H9 (cell line): ENCODE results near the gene GXYLT2. TPM values are rescaled to one million over a fixed set of nuclear protein-coding genes. Genes with fewer than 3 reads are reported as not detected.

Source experiments
- DNase-seq: peaks from one replicate; pipeline ENCODE4 v3.0.0-alpha.2; 2017
- H2AFZ ChIP-seq: one replicate; pipeline ENCODE4 v1.6.1; 2013; ENCODE audit warnings: mild to moderate bottlenecking, low read length, control low read depth, moderate library complexity
- H2AK5ac ChIP-seq: 2 replicates; pipeline ENCODE4 v1.6.1; 2013; ENCODE audit warnings: low read length, control low read depth, mixed read lengths; ENCODE audit not compliant: insufficient read length
- H2BK120ac ChIP-seq: one replicate; pipeline ENCODE4 v1.6.1; 2013; ENCODE audit warnings: low read depth, mild to moderate bottlenecking, low read length, control low read depth, inconsistent platforms; ENCODE audit not compliant: poor library complexity, severe bottlenecking
- H2BK12ac ChIP-seq: 2 replicates; pipeline ENCODE4 v1.6.1; 2013; ENCODE audit warnings: low read length, control low read depth, mixed read lengths, low read depth; ENCODE audit not compliant: insufficient read length
- H2BK15ac ChIP-seq: 2 replicates; pipeline ENCODE4 v1.6.1; 2013; ENCODE audit warnings: low read depth, low read length, control low read depth
- H2BK20ac ChIP-seq: one replicate; pipeline ENCODE4 v1.6.1; 2013; ENCODE audit warnings: low read depth, mild to moderate bottlenecking, low read length, control low read depth, inconsistent platforms; ENCODE audit not compliant: poor library complexity, severe bottlenecking
- H2BK5ac ChIP-seq: 2 replicates; pipeline ENCODE4 v1.6.1; 2013; ENCODE audit warnings: low read length, control low read depth, mixed read lengths; ENCODE audit not compliant: insufficient read length
- H3K14ac ChIP-seq: 2 replicates; pipeline ENCODE4 v1.6.1; 2013; ENCODE audit warnings: low read length, control low read depth; ENCODE audit not compliant: insufficient read depth
- H3K18ac ChIP-seq: 2 replicates; pipeline ENCODE4 v1.6.1; 2013; ENCODE audit warnings: low read depth, mild to moderate bottlenecking, mixed read lengths, low read length, control low read depth; ENCODE audit not compliant: insufficient read length
- H3K23ac ChIP-seq: 2 replicates; pipeline ENCODE4 v1.6.1; 2013; ENCODE audit warnings: low read length, control low read depth, mixed read lengths, low read depth; ENCODE audit not compliant: insufficient read length
- H3K23me2 ChIP-seq: 2 replicates; pipeline ENCODE4 v1.6.1; 2013; ENCODE audit warnings: low read depth, mild to moderate bottlenecking, mixed read lengths, low read length, control low read depth; ENCODE audit not compliant: insufficient read length, poor library complexity, severe bottlenecking
- H3K27ac ChIP-seq: 2 replicates; pipeline ENCODE4 v1.5.1; 2013; ENCODE audit warnings: low read length, control low read depth, mixed read lengths, low read depth; ENCODE audit not compliant: insufficient read length
- H3K27me3 ChIP-seq: 2 replicates; pipeline ENCODE4 v1.6.1; 2013; ENCODE audit warnings: low read length, control low read depth, inconsistent platforms; ENCODE audit not compliant: insufficient read depth
- H3K4ac ChIP-seq: 2 replicates; pipeline ENCODE4 v1.6.1; 2013; ENCODE audit warnings: low read depth, mild to moderate bottlenecking, control low read depth, inconsistent platforms, low read length, moderate library complexity
- H3K4me1 ChIP-seq: 2 replicates; pipeline ENCODE4 v1.6.1; 2013; ENCODE audit warnings: low read length, control low read depth, inconsistent platforms; ENCODE audit not compliant: insufficient read depth
- H3K4me2 ChIP-seq: 2 replicates; pipeline ENCODE4 v1.6.1; 2013; ENCODE audit warnings: low read length, control low read depth, mixed read lengths; ENCODE audit not compliant: insufficient read length, insufficient read depth
- H3K56ac ChIP-seq: 2 replicates; pipeline ENCODE4 v1.6.1; 2013; ENCODE audit warnings: low read depth, mild to moderate bottlenecking, mixed read lengths, low read length, control low read depth; ENCODE audit not compliant: insufficient read length
- H3K79me1 ChIP-seq: 2 replicates; pipeline ENCODE4 v1.6.1; 2013; ENCODE audit warnings: low read depth, mild to moderate bottlenecking, moderate library complexity, low read length, control low read depth, inconsistent platforms; ENCODE audit not compliant: insufficient read depth, poor library complexity, severe bottlenecking
- H3K79me2 ChIP-seq: 2 replicates; pipeline ENCODE4 v1.6.1; 2013; ENCODE audit warnings: low read length, control low read depth, inconsistent platforms; ENCODE audit not compliant: insufficient read depth
- H3K9ac ChIP-seq: 2 replicates; pipeline ENCODE4 v1.6.1; 2013; ENCODE audit warnings: low read length, control low read depth, mixed read lengths; ENCODE audit not compliant: insufficient read length; ENCODE audit errors: extremely low read depth
- H3K9me3 ChIP-seq: one replicate; pipeline ENCODE4 v1.6.1; 2013; ENCODE audit warnings: low read depth, low read length, inconsistent platforms; ENCODE audit not compliant: control insufficient read depth
- H3T11ph ChIP-seq: one replicate; pipeline ENCODE4 v1.6.1; 2013; ENCODE audit warnings: mild to moderate bottlenecking, low read length, control low read depth, inconsistent platforms
- H4K20me1 ChIP-seq: one replicate; pipeline ENCODE4 v1.6.1; 2013; ENCODE audit not compliant: control insufficient read depth, insufficient read length, insufficient read depth
- H4K5ac ChIP-seq: 2 replicates; pipeline ENCODE4 v1.6.1; 2013; ENCODE audit warnings: low read depth, mild to moderate bottlenecking, mixed read lengths, low read length, control low read depth; ENCODE audit not compliant: insufficient read length
- H4K8ac ChIP-seq: replicated peaks from 2 replicates; pipeline ENCODE4 v1.6.1; 2013; ENCODE audit warnings: low read length, control low read depth, mixed read lengths, low read depth; ENCODE audit not compliant: insufficient read length
- H4K91ac ChIP-seq: 2 replicates; pipeline ENCODE4 v1.6.1; 2013; ENCODE audit warnings: low read depth, mild to moderate bottlenecking, moderate library complexity, mixed read lengths, low read length, control low read depth; ENCODE audit not compliant: insufficient read length
- H3K27ac Mint-ChIP-seq, 3 experiments: 2 replicates in 2 of 3; 3 replicates in 1 of 3; pipeline ENCODE4 v1.8.0; 2020 to 2021; ENCODE audit warnings: mixed read lengths in 3 of 3, mild to moderate bottlenecking in 1 of 3, moderate library complexity in 1 of 3
- H3K27me3 Mint-ChIP-seq: 2 replicates; pipeline ENCODE4 v1.8.0; 2021; ENCODE audit warnings: low read depth, mild to moderate bottlenecking, moderate library complexity, mixed read lengths
- H3K36me3 Mint-ChIP-seq, 3 experiments: 2 replicates in 2 of 3; 3 replicates in 1 of 3; pipeline ENCODE4 v1.8.0; 2020 to 2021; ENCODE audit warnings: low read depth in 3 of 3, mixed read lengths in 3 of 3; ENCODE audit not compliant: insufficient read depth in 1 of 3
- H3K4me1 Mint-ChIP-seq, 2 experiments: 2 replicates each; pipeline ENCODE4 v1.8.0; 2020; ENCODE audit warnings: mixed read lengths in 2 of 2
- H3K4me3 Mint-ChIP-seq, 2 experiments: 2 replicates in 1 of 2; 3 replicates in 1 of 2; pipeline ENCODE4 v1.8.0; 2020 to 2021; ENCODE audit warnings: mild to moderate bottlenecking in 2 of 2, mixed read lengths in 2 of 2, moderate library complexity in 1 of 2
- H3K9me3 Mint-ChIP-seq, 2 experiments: 2 replicates in 1 of 2; 3 replicates in 1 of 2; pipeline ENCODE4 v1.8.0; 2020; ENCODE audit warnings: mild to moderate bottlenecking in 2 of 2, mixed read lengths in 2 of 2, moderate library complexity in 1 of 2
- WGBS: extraction: QIAGEN DNeasy Blood & Tissue Kit; methylation state at CpG from one replicate; pipeline ENCODE4 v1.1.7; 2013; ENCODE audit warnings: missing lambda C conversion rate, low lambda C conversion rate, mixed read lengths; ENCODE audit not compliant: insufficient read length; ENCODE audit errors: extremely low coverage; 5-methylcytosine and 5-hydroxymethylcytosine counted together
- total RNA-seq: library from RNA; stranded (reverse); gene quantifications from 2 replicates; pipeline ENCODE4 v1.2.1, GENCODE V29; 2021
- TF ChIP-seq, protein P1 (sequence below): fragments of 200-600 bp; sonication (generic); conservative IDR thresholded peaks from 3 replicates; pipeline ENCODE4 v1.8.0; 2021; ENCODE audit warnings: antibody characterized with exemption, mild to moderate bottlenecking

The GXYLT2 gene
- total RNA-seq, 1 experiment from 2014 or later, result 2.0 TPM

DNA sequence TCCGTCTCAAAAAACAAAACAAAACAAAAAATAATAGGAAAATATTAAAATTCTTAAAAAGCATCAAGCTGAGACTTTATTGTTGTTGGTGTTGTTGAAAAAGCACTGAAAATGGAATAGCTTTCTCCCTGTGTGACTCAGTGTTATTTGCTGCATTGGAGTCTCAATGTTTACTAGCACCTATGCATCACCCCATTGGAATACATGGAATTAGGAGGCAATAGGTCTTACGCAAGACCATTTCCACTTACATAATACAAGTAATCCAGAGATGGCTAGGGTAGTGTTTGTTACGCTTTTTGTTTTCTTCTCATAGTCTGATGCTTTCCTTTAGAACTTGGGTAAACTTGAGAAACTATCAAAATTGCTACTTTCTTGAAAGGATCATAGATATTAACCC, 15.2 kb downstream of the GXYLT2 start:
- Mint-ChIP-seq H3K36me3 (no peaks in the 10 kb centered on the region), H3K4me1 (peaks cover 0 to 6% of the 10 kb centered on the region in 2 experiments; a peak in 2 of 4 replicates), H3K27me3 (no peaks in the 10 kb centered on the region; the same call in 1 of the 2 replicates), H3K27ac (no peak overlapping the region), H3K9me3 (no peaks in the 10 kb centered on the region), H3K4me3 (no peak overlapping the region)
- Histone ChIP-seq H3K23me2 (no peaks in the 10 kb centered on the region), H3K18ac (no peak overlapping the region), H2AFZ (no peak overlapping the region), H3K9ac (no peak overlapping the region), H2AK5ac (no peak overlapping the region), H4K91ac (no peak overlapping the region), H3K79me2 (no peaks in the 10 kb centered on the region), H3K79me1 (no peaks in the 10 kb centered on the region), H2BK120ac (no peak overlapping the region), H3K23ac (no peak overlapping the region), H3K4me1 (no peaks in the 10 kb centered on the region), H3K27ac (no peak overlapping the region), H2BK20ac (no peak overlapping the region), H2BK15ac (no peak overlapping the region), H2BK12ac (no peak overlapping the region), H4K8ac (no peak overlapping the region), H4K20me1 (no peaks in the 10 kb centered on the region), H3K9me3 (no peaks in the 10 kb centered on the region), H3K4ac (no peak overlapping the region), H3K56ac (no peak overlapping the region), H3K27me3 (no peaks in the 10 kb centered on the region), H3K4me2 (no peak overlapping the region), H3K14ac (no peak overlapping the region), H2BK5ac (no peak overlapping the region), H4K5ac (no peak overlapping the region), H3T11ph (no peak overlapping the region)
- no CpG with 5 or more reads among the region's 3 CpGs for WGBS
- no peak for DNase-seq
- TF ChIP-seq, protein P1, sequence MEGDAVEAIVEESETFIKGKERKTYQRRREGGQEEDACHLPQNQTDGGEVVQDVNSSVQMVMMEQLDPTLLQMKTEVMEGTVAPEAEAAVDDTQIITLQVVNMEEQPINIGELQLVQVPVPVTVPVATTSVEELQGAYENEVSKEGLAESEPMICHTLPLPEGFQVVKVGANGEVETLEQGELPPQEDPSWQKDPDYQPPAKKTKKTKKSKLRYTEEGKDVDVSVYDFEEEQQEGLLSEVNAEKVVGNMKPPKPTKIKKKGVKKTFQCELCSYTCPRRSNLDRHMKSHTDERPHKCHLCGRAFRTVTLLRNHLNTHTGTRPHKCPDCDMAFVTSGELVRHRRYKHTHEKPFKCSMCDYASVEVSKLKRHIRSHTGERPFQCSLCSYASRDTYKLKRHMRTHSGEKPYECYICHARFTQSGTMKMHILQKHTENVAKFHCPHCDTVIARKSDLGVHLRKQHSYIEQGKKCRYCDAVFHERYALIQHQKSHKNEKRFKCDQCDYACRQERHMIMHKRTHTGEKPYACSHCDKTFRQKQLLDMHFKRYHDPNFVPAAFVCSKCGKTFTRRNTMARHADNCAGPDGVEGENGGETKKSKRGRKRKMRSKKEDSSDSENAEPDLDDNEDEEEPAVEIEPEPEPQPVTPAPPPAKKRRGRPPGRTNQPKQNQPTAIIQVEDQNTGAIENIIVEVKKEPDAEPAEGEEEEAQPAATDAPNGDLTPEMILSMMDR, result no peak
